NCI-H1092 (cell line): Measurements from ENCODE around the gene TMEM106C.

Experiments
- DNase-seq: peaks from one replicate; lab custom pipeline; 2025; lab: John Stamatoyannopoulos, UW

TMEM106C gene

DNA sequence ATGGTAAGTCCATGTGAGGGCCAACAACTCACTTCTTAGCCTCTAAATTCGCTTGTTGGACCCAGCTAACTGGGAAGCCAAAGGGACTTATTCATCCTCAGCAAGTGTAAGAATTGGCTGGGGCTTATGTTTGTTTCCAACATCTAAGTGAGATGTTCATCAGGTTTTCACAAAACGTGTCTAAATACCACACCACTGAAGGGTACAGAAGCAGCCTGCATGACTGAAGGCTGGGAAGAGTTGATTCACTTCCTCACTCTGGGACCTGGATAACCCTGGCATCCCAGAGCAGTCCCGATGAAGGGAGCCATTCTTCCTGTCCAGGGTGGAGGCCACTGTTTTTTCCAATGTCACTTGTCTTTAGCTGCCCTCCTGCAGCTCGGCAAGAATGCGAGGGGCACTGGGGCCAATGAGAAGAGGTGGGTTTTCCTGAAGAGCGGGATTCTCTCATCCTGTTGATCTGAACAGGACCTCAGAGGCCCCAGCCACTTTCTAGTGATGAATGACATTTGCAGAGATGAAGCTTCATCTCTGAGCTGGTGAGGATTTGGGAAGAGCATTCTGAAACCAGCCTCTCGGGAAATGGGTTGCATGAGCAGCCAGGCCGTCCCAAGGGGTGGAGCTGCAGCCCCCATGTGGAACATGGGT, 53.1 kb downstream of the TMEM106C start:
- no peak for DNase-seq

DNA sequence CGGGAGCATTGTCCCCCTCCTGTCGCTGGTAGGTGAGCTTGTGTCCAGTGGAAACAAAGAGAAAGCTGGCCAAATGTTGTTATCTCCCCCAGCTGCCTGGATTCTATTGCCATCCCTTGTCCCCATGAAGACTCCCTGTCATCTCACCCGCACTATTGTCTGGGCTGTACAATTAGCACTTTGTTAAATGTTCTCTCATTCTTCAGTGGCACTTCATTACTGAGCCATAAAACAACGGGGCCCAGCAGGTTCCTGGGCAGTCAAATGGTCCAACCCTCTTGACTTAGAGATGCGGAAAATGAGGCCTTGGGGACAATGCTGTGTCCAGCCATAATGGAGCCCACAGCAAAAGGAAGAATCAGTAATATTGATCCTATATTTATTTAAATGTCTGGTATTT, 54.1 kb downstream of the TMEM106C start:
- DNase-seq, result no peak

DNA sequence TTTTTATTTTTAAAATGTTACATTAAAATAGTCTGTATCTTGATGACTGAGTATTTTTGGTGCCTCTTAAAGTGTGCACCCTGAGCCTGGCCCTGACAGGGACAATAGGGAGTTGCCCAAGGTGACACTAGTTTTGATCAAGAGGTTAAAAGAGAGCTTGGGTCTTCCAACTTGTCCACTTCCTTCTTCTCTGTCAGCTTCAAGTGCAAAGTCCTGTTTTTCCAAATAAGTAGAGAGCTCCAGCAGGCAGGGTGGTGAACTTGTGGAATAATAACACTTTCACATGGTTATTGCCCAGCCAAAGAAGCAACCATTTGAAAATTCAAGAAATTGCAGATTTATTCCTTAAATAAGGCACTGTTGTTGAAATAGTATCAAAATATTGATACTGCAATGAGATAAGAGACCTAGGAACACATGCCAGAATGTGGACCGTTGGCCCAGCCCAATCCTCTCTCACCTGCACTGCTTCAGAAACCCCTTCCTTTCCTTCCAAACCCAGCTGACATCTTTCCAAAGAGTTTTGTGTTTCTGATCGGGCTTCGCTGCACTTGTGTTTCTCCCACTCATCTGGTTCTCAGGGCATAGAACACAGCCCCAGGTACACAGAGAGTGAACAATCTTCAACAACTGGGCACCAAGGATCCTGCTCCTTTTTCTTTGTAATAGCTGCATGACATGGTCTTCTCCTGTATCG, 54.7 kb downstream of the TMEM106C start:
- no peak for DNase-seq
